Lower leg skin (tissue), 3 donors: ENCODE data around the gene SPATA46.

Source experiments
- CTCF ChIP-seq, 3 donors: fragments of 450-650 bp; IDR thresholded peaks; one replicate each; pipeline ENCODE4 v1.5.1; 2016; ENCODE audit warnings: antibody characterized with exemption in 3 of 3, mild to moderate bottlenecking in 3 of 3, moderate library complexity in 2 of 3
- POLR2A ChIP-seq, 2 donors: fragments of 450-650 bp; IDR thresholded peaks; one replicate each; pipeline ENCODE4 v1.6.1; 2016 to 2017; ENCODE audit warnings: antibody characterized with exemption in 2 of 2, mild to moderate bottlenecking in 1 of 2, moderate library complexity in 1 of 2

GRCh38 chr1:162328512-162328911, 48.1 kb downstream of the SPATA46 start:
- TF ChIP-seq CTCF (IDR thresholded peaks at IDR 0.05) (no peak), POLR2A (IDR thresholded peaks at IDR 0.05) (no peak)
